GM12874 (cell line): ENCODE results near the gene ANKRD45.

Experiments
- TF ChIP-seq, protein P1 (sequence below): IDR thresholded peaks from 2 replicates; pipeline ENCODE4 v1.5.1; 2011; ENCODE audit warnings: low read depth, mild to moderate bottlenecking, control low read depth, low read length, moderate library complexity; ENCODE audit not compliant: insufficient read depth

The ANKRD45 gene

DNA sequence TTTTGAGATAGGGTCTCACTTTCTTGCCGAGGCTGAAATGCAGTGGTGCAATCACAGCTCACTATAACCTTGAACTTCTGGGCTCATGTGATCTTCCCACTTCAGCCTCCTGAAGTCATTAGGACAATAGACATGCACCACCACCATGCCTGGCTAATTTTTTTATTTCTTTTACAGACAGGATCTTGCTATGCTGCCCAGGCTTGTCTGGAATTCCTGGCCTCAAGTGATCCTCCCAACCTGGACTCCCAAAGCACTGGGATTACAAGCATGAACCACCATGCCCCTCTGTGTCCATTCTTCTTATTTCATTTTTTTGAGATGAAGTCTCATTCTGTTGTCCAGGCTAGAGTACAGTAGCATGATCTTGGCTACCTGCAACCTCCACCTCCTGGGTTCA is 33.1 kb upstream of the ANKRD45 start:
- TF ChIP-seq, protein P1, sequence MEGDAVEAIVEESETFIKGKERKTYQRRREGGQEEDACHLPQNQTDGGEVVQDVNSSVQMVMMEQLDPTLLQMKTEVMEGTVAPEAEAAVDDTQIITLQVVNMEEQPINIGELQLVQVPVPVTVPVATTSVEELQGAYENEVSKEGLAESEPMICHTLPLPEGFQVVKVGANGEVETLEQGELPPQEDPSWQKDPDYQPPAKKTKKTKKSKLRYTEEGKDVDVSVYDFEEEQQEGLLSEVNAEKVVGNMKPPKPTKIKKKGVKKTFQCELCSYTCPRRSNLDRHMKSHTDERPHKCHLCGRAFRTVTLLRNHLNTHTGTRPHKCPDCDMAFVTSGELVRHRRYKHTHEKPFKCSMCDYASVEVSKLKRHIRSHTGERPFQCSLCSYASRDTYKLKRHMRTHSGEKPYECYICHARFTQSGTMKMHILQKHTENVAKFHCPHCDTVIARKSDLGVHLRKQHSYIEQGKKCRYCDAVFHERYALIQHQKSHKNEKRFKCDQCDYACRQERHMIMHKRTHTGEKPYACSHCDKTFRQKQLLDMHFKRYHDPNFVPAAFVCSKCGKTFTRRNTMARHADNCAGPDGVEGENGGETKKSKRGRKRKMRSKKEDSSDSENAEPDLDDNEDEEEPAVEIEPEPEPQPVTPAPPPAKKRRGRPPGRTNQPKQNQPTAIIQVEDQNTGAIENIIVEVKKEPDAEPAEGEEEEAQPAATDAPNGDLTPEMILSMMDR = no peak

DNA sequence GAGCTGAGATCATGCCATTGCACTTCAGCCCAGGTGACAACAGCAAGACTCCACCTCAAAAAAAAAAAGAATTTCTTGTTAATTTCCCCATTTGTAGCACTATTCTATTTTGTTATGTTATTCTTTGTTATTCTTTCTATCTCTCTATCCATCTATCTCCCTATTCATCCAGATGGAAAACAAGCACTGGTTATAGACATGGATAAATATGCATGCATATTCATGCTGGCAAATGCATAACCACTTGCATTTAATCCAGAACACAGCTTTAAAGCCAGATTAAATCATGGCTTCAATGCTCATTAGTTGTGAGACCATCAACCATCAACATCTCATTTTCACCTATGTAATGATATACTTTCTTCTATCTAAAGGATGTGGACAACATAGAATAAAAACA is 23.6 kb upstream of the ANKRD45 start:
- TF ChIP-seq, protein P1 = no peak

DNA sequence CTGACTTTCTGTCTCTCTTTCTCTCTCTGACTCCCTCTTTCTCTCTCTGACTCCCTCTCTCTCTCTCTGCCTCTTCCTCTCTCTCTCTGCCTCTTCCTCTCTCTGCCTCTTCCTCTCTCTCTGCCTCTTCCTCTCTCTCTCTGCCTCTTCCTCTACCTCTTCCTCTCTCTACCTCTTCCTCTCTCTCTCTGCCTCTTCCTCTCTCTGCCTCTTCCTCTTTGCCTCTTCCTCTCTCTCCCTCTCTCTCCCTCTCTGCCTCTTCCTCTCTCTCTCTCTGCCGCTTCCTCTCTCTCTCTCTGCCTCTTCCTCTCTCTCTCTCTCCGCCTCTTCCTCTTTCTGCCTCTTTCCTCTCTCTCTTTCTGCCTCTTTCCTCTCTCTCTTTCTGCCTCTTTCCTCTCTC is 18.6 kb upstream of the ANKRD45 start:
- TF ChIP-seq, protein P1 = no peak

DNA sequence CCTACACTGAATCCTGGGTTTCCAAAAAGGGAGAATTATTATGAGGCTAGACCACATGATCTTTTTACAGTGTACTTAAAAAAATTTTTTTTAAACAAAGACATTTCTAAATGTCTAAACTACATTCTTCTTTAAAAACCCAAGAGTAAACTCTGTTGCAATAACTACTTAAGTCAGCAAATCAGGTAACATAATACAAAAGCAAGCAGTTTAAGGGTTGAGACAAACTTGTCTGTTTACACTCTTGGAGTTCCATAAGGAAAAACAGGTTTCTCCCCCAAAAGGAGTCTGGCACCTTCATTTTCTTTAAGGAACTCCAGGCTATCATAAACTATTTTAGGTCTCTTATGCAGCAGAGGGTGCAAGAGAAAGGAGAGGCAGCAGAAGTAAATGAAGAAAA is 12.5 kb upstream of the ANKRD45 start:
- TF ChIP-seq, protein P1 = no peak

DNA sequence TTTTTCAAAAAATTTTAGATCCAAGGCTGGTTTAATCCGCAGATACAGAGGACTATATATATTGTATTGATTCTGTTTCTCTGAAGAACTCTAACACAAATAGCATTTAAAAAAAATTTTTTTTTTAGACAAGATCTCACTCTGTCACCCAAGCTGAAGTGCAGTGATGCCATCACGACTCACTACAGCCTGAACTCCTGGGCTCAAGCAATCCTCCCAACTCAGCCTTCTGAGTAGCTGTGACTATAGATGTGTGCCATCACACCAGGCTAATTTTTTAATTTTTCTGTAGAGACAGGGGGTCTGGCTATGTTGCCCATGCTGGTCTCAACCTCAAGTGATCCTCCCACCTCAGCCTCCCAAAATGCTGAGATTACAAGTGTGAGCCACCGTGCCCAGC is 3.0 kb downstream of the ANKRD45 start:
- TF ChIP-seq, protein P1 = no peak

DNA sequence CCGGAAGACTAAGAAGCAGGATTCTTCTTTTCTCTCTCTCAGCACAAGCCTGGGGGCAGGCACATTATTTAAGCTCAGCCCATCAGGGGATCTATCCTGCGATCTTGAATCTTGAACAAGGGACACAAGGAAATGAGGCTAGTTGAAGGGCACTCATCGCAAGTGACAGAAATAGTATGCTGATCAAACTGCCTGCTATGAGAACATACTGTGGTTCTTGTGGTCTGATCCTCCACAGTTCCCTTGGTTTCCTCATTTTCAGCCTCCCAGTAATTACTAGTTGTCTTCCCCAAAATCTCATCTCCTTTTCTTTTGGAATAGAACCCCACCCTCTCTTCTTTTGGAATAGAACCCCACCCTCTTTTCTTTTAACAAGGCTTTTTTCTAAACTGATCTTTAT is 6.5 kb downstream of the ANKRD45 start:
- TF ChIP-seq, protein P1 = no peak

DNA sequence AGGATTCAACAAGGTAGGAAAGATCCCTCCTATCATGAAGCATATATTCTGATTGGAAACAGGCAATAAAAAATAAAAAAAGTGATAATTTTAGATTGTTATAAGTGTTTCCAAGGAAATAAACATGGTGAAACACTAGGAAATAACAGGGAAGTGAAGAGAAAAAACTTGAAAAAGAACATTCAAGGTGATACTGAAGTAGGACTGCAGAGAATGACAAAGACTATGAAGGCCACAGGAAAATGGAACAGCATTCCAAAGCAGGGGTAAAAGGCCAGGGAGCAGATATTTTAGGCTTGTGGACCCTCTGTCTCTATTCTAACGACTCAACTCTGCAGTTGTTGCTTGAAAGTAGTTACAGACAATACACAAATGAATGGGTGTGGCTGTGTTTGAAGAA is 7.9 kb downstream of the ANKRD45 start:
- TF ChIP-seq, protein P1 = no peak

DNA sequence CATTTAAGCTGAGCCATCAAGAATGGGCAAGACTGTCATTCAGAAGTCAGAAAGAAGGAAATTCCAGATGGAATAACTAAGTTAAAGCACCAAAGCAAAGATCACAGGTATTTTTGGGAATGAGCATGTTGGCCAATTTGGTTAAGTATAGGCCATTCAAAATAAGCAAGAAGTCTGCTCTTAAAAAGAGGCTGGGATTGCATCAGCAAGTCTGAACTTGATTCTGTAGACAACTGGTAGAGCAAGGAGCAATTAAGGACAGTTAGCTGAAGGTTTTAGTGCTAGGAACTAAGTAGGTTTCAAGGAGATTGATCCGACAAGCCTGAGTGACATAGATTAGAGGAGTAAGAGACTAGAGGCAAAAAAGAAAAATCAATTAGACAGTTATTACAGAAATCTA is 8.4 kb downstream of the ANKRD45 start:
- TF ChIP-seq, protein P1 = no peak
